DND-41 (cell line): Measurements from ENCODE around the gene ZCCHC9.

Experiments used
- EZH2 ChIP-seq: IDR thresholded peaks from 3 replicates; pipeline ENCODE4 v1.6.1; 2012; ENCODE audit warnings: borderline replicate concordance, low read depth, mild to moderate bottlenecking, moderate library complexity, low read length, inconsistent platforms; ENCODE audit not compliant: severe bottlenecking
- TF ChIP-seq, protein P1 (sequence below): IDR thresholded peaks from 2 replicates; pipeline ENCODE4 v1.5.1; 2012; ENCODE audit warnings: borderline replicate concordance, low read length, moderate library complexity, mild to moderate bottlenecking; ENCODE audit not compliant: poor library complexity, severe bottlenecking; ENCODE audit errors: extremely low read depth

DNA sequence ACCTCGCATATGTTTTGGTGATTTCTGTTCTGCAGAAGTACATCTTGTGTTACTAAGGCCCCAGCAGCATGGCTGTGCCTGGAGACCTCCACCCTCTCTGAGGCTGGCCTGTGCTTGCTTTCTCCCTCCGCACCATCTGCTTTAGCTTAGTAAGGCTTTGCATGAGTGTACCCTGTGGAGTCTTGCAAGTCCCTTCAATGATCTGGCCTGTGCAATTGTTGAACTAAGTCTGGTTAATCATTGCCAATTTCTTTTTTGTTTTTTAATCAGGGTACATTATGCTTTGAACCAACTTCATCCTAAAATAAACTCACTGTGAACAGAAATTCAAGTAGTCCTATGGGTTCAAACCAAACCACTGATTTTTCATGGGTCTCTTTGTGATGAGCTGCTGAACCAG lies 60.2 kb downstream of the ZCCHC9 start:
- TF ChIP-seq EZH2: no peak
- TF ChIP-seq, protein P1, sequence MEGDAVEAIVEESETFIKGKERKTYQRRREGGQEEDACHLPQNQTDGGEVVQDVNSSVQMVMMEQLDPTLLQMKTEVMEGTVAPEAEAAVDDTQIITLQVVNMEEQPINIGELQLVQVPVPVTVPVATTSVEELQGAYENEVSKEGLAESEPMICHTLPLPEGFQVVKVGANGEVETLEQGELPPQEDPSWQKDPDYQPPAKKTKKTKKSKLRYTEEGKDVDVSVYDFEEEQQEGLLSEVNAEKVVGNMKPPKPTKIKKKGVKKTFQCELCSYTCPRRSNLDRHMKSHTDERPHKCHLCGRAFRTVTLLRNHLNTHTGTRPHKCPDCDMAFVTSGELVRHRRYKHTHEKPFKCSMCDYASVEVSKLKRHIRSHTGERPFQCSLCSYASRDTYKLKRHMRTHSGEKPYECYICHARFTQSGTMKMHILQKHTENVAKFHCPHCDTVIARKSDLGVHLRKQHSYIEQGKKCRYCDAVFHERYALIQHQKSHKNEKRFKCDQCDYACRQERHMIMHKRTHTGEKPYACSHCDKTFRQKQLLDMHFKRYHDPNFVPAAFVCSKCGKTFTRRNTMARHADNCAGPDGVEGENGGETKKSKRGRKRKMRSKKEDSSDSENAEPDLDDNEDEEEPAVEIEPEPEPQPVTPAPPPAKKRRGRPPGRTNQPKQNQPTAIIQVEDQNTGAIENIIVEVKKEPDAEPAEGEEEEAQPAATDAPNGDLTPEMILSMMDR: no peak
